H7 (cell line): ENCODE results near the gene PARD3B. TPM values are rescaled to one million over a fixed set of nuclear protein-coding genes. Genes with fewer than 3 reads are reported as not detected.

Experiments
- DNase-seq: peaks from one replicate; pipeline ENCODE4 v3.0.0; 2012
- H3K27me3 ChIP-seq: 2 replicates; pipeline ENCODE4 v1.6.0; 2011; ENCODE audit warnings: mild to moderate bottlenecking, low read length; ENCODE audit not compliant: control insufficient read depth, insufficient read depth
- H3K36me3 ChIP-seq: replicated peaks from 2 replicates; pipeline ENCODE4 v1.5.1; 2011; ENCODE audit warnings: low read length; ENCODE audit not compliant: control insufficient read depth, insufficient read depth
- H3K4me3 ChIP-seq: 2 replicates; pipeline ENCODE4 v1.5.1; 2011; ENCODE audit warnings: low read depth, mild to moderate bottlenecking, control low read depth, low read length, moderate library complexity; ENCODE audit not compliant: insufficient read depth
- total RNA-seq: library from RNA; depleted of rRNA; stranded (reverse); fragments of >200 nt; shearing (Covaris generic); gene quantifications from 2 replicates; pipeline ENCODE4 v1.2.3, GENCODE V29; 2014

The PARD3B gene
- total RNA-seq, 1 experiment from 2014 or later = 2.3 TPM

DNA sequence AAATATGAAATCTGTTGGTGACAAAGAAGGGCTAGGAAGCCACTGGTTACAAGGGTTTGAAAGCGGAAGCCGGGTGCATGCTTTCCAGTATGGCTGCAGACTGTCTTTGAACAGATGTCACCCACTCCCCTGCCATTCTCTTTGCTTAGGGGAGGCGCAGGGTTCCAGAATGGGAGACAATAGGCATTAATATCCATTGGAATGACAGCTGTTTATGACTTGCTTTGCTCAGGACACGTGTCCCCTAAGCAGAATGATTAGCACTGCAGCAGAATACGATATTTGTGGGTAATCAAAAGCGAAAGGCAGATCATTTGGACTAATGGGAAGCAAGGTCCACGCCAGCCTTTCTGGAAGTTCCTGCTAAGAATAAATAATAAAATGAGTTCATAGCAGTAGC is 1111.2 kb downstream of the PARD3B start:
- Histone ChIP-seq H3K4me3 (no peak overlapping the region), H3K27me3 (no peaks in the 10 kb centered on the region), H3K36me3 (no peaks in the 10 kb centered on the region)
- no peak for DNase-seq

DNA sequence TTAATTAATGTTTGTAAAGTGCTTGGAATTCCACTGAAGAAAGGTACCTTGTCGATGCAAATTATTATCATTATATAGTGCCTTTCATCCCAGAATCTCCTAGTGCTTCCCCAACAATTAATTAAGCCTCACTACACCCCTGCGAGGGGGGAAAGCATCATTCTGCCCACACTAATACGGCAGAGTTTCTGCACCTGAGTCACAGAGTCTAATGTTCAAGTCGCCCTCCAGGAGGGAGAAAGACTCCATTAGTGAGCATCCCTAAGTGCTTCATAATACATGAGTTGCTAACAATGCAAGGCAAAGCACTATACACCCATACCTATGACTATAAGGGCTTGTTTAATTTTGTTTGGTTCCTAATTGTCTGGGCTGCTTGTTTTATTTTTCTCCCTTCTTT is 1111.7 kb downstream of the PARD3B start:
- DNase-seq = no peak
- Histone ChIP-seq H3K27me3 (no peaks in the 10 kb centered on the region), H3K36me3 (no peaks in the 10 kb centered on the region), H3K4me3 (no peak overlapping the region)

DNA sequence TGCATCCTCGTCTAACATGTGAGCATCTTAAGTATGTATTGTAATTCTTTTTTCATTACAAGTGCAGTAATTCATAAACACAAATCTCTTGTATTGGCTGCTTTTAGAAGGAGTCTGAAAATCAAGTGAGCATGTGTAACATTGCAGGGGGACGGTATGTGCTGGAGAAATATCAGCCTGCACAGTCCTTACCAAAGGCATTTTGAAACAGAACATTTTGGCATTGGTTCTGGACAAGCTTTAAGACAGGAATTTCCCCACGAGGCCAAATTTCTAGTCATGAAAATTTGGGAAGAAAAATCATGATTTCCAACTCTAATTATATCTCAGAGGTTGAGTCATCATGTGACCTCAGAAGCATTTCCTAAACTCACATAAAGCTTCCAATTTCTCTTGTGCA is 1112.3 kb downstream of the PARD3B start:
- Histone ChIP-seq H3K4me3 (no peak overlapping the region), H3K27me3 (no peaks in the 10 kb centered on the region), H3K36me3 (no peaks in the 10 kb centered on the region)
- no peak for DNase-seq

DNA sequence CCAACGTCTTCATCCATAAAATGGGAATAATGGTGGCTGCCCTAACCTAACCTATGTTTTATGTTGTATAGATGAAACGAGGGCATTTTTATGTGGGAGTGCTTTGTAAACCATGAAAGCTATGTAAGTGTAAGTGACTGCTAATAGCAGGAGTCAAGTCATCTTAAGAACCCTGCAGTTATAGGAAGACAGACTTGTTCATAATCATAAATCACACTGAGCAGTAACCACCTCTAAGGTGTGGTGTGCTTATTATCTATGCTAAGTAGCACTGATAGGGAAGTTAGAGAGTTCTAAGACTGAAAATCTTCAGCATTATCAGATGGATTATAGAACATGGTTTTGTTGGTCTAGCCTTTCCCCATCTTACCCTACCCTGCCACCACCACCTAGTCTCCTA is 1112.8 kb downstream of the PARD3B start:
- Histone ChIP-seq H3K4me3 (no peak overlapping the region), H3K27me3 (no peaks in the 10 kb centered on the region), H3K36me3 (no peaks in the 10 kb centered on the region)
- no peak for DNase-seq

DNA sequence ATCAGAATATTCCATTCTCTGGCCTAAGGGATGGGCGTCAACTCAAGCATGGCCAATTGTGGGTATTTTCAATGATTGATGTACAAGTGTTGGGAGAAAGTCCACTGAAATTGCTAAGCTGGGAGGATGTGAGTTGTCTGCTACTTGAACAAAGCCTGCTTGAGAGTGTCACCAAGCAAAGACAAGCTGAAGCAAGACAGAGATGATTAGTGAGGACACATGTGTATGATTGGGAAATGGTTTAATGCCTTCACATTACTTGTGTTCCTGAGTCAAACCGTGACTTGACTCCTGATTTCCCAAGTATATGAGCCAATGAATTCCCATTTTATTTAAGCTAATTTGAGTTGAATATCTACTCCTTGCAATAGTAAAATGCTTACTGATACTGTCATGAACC is 1113.3 kb downstream of the PARD3B start:
- no peaks in the 10 kb centered on the region for H3K27me3 ChIP-seq
- no peak overlapping the region for H3K4me3 ChIP-seq
- no peak for DNase-seq
- H3K36me3 ChIP-seq = no peaks in the 10 kb centered on the region

DNA sequence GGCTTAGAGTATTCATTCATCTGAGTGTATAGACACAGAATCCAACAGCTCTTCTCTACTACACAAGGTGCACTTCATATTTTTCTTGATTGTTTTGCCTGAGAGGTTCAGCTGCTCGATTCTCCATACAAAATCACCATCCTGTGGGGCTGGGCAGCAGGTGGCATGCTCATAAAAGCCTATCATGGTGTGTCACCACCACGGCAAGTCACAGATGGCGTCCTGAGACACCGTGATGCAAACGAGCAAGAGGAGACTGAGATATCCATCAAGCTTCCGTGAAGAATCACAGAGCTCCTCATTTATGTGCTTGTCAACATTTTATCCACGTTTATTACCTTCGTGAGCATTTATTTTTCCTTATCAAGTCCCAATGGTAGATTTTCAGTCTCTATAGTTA is 1114.6 kb downstream of the PARD3B start:
- no peaks in the 10 kb centered on the region for H3K36me3 ChIP-seq
- no peak for DNase-seq
- no peaks in the 10 kb centered on the region for H3K27me3 ChIP-seq
- H3K4me3 ChIP-seq = no peak overlapping the region

DNA sequence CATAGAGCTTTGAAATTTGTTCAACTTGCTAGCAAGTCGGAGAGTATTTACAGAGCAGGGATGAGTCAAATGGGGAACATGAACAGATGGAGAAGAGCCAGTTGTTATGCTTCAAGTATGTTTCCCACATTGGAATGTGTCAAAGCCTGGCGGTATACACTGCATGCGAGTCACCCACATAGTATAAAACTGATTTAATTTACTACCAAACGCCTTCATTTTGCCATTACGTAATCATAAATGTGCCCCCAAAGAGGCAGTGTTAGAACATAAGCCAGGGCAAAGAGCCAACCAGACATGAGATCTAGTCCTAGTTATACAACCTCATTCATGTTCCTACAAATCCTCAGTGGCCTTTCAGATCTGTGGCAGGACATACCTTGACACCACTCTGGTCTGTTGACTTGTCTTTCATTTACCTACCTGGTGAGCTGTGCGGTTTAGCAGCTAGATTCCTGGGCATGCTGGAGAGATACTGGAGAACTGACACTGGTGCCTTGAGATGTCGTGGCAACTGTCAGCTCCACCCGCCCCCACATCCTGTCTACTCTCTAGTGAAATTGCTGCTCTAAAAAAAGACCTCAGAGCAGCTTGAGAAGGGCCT is 1115.3 kb downstream of the PARD3B start:
- no peak overlapping the region for H3K4me3 ChIP-seq

DNA sequence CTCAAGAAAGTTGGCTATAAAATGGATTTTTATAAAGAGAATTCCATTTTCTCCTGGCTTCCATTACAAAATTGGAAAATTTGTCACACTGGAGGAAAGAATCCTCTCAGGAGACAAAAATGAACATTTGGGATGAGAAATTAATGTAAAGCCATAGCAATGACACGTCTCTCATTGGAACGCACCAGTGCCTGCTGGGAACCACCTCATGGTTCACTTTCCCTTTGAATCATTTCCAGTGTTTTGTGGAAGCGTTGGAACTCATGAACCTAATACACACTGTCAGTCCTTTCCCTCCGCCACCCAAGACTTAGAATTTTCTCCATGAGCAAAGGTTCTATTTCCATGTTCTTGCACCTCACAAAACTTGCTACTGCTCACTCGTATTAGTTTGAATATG is 1116.0 kb downstream of the PARD3B start:
- DNase-seq = no peak
- H3K27me3 ChIP-seq = no peaks in the 10 kb centered on the region

More for the DNA sequence above, 1115.3 kb downstream of the PARD3B start:
- no peak for DNase-seq
- H3K36me3 ChIP-seq = no peaks in the 10 kb centered on the region
- H3K27me3 ChIP-seq = no peaks in the 10 kb centered on the region

DNA sequence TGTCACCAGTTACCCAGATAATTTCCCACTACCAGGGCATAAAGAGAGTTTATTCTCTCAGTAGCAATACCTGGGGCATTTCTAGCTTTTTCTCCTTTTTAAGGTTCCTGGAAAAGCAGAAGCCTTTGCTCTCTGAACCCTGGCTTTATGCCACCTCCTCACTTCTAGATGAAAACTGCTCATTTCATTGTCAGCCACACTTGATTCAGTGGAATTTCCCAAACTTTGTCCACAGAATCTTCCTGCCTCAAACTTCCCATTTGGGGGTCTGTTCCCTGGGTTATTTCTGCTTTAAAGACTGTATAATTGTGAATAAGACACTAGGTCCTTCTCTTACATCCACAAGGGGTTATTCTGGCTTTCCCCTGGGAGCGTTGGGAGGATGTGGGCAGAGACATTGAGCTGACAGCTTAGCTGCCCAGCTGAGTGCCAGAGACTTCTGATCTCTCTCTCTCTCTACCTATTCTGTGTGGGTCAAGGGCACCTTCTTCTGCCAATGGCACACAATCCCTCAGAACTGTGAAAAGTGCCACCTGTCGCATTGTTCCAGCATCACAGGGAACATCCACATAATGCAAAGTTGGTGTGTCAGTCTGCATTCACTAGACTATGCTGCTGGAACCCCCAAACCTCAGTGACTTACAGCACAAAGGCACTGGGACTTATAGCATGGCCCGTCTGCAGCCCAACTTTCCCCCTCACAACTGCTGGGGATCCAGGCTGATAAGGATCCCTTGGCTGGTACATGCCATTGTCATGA is 1117.1 kb downstream of the PARD3B start:
- no peak for DNase-seq
- Histone ChIP-seq H3K27me3 (no peaks in the 10 kb centered on the region), H3K36me3 (no peaks in the 10 kb centered on the region), H3K4me3 (no peak overlapping the region)

More for the DNA sequence above, 1116.0 kb downstream of the PARD3B start:
- Histone ChIP-seq H3K4me3 (no peak overlapping the region), H3K36me3 (no peaks in the 10 kb centered on the region)

DNA sequence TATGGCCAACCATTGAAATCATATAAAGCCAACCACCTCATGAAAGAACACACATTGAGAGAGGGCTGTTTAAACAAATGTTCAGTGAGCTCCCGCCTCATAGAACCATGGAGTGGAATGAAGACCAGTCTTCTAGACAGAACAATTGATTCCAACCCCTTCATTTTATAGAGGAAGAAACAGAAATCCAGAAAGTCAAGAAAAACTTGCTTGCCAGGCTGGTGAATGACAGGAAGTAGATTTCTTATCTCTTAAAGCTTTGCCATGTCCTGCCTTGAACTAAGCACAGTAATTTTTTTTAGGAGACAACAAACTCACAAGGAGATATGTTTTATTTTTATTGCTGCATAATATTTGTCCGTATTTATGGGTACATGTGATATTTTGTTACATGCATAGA is 1120.5 kb downstream of the PARD3B start:
- Histone ChIP-seq H3K36me3 (no peaks in the 10 kb centered on the region), H3K4me3 (no peak overlapping the region), H3K27me3 (no peaks in the 10 kb centered on the region)
- no peak for DNase-seq
